Measurements from ENCODE around the gene FADS6.
A peak's percentile ranks its signal among the peaks of the same experiment; 100 is the strongest.
"Not testable (repeated sequence)": the region's sequence is repeated elsewhere in the genome, so short reads cannot be mapped to it uniquely, and the experiment has no call there.

FADS6 gene

DNA sequence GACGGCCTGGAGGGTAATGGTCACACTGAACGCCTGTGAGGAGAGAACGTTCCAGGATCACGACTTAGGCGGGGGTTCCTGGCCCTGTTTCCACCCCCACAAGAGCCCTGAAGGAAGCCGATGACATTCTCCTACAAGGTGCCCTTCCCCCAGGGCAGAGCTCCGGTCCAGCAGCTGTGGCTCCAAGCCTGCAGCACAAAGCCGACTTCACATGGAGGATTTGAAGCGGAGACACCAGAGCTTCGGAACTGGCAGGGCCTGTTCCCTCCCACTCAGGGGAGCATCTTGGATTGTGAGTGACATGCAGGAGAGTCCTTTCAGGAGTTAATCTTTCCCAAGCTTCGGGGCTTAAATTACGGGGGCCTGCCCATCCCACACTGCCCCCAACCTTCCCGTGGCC, 5.0 kb downstream of the FADS6 start:
- DNase-seq (ENCODE audit: low spot score): no peak

DNA sequence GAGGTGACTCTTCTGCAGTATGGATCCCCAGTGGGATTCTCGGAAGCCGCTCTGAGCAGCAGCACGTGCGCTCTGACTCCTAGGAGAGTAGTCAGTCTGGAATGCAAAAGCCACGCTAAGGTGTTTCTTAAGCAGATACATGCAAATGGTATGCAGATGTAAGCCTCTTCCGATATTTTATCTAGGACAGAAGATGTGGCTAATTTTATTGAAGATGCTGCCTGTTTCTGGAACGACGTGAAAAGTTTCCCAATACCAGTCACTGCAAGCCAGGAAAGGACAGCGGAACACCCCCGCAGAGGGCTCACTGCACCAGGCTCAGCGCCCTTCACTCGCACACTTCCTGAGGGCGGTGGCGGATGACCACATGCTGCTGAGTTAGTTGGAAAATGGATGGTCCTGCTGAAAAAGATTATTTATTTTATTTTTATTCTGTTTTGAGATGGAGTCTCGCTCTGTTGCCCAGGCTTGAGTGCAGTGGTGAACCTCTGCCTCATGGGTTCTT, 10.1 kb downstream of the FADS6 start:
- no peak for DNase-seq (ENCODE audit: low spot score)

DNA sequence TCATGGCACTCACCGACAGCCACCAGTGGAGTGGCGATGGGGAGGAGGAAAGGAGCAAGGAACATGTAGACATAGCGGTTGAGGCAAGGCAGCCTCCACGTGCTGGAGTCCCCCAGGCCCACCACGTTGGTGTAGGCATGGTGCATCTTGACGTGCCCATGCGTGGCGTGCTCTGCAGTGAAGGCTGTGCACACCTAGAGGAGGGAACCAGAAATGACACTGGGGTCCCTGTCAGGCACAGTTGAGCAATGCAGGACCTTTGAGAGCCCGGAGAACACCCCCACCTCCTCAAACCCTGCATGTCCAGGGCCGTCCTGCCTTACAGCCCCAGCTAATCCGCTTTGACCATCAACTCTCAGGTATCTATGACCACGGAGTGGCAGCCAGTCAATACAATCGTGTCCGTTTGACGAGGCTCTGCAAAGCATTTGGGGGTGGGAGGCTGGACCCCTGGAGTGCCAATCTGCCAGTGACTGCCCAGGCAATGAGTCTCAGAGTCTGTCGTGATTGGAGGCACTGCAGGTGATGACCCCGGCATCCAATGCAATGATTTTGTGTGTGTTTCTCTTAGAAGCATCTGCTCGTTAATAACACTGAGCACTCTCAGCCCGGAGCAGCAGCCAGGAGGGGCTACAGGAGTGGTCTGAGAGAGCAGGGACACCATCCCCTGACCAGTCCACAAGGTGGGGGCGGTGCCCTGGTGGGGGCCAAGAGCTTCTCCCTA, 10.8 kb downstream of the FADS6 start:
- DNase-seq (ENCODE audit: low spot score): no peak

DNA sequence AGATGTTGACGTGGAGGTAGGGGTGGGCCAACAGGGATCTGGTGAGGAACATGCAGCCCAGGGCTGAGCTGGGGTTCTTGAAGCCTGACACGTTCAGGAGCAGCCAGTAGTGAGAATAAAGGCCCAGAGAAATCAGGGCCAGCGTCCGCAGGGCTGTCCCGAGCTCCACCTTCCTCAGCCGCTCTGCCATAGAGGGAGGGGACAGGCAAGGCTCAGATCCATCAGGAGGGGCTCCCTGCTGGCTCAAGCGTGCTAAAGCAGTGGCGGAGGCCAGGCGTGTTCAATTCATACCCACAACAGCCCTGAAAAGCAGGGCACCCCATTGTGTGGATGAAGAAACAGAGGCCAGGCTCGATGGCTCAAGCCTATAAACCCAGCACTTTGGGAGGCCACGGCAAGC, 12.4 kb downstream of the FADS6 start:
- DNase-seq (ENCODE audit: low spot score): no peak

DNA sequence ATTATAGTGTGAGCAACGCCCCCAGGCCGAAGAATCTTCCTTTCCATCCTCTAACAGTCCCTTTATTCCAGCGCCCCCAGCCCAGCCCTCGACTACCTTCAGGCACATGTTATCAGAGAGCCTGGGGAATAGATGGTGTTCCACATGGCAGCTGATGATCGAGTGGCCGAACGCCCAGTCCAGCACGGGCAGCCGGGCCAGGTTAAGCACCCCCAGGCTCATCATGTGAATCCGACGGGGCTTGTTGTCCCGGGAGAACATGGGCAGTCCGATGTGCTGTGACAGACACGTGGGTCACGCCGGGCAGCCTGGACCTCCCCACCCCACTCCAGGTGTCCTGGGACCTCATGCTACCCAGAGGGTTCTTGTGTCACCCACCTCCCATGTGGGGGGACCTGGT, 14.1 kb downstream of the FADS6 start:
- no peak for DNase-seq (ENCODE audit: low spot score)

DNA sequence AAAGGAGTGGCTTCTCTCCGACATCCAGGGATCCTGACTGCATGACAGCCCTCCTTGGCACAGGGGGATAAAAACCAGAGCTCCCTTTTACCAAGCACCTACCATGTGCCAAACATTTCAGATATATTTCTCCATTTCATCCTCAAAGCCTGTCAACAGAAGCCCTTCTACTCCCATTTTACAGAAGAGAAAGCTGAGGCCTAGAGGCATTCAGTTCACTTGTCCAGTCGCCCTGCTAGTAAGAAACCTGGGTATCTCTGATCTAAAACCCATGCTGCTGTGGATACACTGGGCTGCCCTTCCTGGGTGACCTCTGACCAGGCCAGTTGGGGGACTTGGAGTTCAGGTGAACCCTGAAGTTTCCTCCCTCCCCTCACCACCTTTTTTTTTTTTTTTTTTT, 14.8 kb downstream of the FADS6 start:
- DNase-seq (ENCODE audit: low spot score): no peak

DNA sequence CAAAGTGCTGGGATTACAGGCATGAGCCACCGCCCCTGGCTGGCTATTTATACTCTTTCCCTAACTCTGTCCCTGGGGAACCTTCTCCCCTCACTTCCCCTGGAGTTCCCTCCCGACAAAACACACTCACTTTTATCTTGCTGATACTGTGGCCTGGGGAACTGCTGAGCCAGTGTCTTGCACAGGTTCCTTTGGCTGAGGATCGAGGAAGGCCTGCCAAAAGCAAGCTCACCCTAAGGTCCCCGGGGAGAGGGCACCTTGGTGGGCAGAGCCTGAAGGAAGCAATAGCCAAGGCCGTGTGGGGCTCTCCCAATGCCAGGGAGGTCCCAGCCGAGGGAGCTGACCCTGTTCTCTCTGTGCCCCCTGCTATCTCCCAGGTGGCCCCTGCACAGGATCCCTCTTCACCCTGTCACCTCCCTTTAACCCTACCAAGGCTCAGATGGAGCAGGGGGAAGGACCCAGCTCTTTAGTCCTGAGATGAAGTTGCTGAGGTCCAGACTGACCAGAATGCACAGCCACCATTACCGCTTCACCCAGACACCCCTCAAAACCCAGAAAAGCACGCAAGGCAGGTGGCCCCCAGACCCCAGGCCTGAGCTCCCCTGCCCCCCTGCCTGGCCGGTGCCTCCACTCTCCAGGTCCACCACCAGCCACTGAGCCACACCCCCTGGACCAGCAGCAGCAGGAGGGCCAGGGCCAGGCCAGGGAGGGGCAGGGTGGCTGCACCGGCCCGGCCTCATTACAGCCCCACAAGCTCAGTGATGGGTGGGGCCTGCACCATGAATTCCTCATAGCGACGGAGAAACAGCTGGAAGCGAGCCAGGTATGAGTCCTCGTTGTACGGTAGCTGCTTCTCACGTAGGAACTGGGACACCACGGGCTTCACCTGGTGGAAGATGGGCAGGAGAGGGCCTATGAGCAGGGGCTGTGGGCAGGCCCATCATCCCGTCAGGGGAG, 15.6 kb downstream of the FADS6 start:
- no peak for DNase-seq (ENCODE audit: low spot score)

DNA sequence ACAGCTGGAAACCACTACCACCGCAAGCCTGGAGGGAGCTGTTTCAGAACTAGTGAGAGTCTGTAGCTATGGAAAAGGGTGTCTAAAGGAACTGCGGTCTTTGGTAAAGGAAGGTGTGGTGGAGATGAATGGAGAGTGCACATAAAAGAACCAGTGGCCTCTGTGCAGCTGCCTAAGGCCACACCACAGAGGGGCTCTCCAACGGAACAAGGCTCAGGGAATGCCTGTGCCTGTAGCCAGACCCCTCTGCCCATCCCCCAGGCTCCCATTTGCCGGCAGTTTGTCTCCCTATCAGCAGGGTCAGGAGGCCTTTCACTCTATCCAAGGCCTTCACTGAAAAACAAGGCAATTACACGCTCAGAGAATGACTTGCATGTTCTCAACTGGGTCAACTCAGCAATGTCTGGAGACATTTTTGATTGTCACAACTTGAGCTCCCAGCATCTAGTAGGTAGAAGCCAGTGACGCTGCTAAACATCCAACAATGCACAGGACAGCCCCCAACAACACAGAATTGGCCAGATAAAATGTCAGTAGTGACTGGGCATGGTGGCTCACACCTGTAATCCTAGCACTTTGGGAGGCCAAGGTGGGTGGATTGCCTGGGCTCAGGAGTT, 17.3 kb downstream of the FADS6 start:
- DNase-seq (ENCODE audit: low spot score): no peak

DNA sequence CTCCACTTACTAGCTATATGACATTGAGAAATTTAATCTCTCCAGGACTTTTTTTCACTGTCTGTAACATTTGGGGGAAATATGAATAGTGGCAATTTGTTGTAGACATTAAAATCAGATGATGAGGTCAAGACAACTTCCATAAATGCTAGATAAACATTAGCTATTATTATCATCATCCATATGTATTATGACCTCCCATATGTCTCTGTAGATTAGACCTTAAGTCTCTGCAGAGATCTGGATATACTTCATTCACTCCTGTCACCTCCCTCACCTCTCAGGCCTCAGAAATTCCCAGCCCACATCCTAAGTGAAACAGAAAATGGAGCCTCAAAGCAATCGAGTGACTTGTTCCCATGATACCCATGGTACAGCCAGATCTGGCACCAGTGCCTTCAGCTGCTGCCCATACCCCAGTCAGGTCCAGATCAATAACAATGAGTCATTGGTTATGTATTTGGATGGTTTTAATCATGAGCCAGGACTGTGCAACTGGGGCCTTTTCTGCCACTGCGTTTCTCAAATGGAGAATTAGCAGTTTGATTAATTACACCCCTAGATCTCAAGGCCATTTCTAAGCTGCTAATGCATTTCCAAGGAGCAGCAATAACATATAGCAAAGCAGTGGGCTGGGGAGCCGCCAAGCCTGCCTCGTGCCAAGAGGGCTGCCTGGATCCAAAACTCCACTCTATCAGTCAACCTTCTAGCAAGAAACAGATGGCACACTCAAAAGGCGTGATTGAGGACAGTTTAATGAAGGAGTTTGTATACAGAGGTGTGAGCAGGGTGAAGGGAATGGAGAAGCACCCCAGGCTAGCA, 18.1 kb downstream of the FADS6 start:
- no peak for DNase-seq (ENCODE audit: low spot score)

DNA sequence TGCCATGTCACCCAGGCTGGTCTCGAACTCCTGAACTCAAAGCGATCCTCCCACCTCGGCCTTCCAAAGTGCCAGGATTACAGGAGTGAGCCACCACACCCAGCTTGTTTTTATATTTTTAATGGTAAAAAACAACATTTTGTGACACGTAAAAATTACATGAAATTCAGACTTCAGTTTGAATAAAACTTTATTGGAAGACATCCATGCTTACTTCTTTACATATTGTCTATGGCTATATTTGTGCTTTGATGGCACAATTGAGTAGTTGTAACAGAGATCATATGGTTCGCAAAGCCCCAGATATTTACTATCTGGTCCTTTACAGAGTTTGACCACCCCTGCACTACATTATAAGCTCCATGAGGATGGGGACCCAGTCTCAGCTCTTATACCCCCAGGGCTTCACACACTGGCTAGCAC, 18.8 kb downstream of the FADS6 start:
- no peak for DNase-seq (ENCODE audit: low spot score)

DNA sequence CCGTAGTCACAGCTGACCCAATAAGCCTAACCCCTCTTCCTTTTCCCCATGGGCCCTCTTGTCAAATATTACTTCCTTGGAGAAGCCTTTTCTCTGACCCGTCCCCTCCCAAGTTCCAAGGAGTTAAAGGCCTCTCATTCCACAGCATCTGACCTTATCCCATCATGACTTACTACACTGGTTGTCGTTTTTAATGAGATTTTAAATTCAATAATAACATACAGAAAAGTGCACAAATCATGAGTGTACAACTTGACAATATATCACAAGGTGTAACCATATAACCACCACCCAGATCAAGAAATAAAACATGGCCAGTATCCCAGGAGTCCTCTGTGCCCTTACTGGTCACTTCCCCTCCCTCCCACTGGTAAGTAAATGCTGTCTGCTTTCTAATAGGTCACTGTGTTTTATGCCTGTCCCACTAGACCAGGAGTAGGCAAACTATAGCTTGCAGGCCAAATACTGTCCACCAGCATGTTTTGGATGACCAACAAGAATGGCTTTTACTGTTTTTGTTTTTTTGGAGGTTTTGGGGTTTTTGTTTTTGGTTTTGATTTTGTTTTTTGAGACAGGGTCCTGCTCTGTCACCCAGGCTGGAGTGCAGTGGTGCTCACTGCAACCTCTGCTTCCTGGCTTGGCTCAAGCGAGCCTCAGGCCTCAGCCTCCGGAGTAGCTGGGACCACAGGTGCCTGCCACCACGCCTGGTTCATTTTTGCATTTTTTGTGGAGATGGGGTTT, 19.4 kb downstream of the FADS6 start:
- no peak for DNase-seq (ENCODE audit: low spot score)

DNA sequence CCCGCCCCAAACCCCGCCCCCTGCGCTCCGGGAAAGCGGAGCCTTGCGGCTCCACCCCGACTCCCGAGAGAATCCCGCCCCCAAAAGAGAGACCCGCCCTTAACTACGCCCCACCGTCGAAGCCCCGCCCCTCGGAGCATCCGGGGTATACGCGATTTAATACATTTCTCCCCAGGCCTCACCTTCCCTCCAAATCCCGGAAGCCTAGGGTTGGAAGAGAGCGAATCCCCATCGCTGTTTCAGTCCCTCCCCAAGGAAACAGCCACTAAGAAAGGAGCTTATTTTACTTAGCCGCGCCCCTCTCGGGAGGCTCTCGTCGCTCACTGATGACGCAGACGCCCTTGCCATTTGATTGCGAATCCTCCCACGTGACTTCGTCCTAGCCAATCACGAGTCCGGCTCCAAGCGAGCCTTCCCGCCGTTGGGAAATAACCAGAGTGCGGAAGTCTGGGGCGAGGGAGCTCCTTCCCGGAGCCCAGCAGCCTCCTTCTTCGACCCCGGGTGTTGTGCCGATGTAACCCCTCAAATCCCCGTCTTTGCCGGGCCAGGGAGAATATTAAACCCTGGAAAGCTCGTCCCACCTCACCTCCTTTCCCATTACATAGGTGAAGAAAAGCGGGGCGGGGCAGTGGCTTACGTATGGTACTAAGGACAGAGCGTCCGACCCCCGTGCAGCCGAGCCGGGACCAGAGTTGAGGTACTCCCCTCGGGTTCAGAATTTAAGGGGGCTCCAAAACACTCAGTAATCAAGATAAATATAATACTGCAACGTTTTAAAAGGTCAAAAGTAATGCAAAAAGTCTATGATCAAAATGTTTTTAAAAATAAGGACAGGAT, 20.2 kb downstream of the FADS6 start:
- DNase-seq (ENCODE audit: low spot score): peak; percentile 100

DNA sequence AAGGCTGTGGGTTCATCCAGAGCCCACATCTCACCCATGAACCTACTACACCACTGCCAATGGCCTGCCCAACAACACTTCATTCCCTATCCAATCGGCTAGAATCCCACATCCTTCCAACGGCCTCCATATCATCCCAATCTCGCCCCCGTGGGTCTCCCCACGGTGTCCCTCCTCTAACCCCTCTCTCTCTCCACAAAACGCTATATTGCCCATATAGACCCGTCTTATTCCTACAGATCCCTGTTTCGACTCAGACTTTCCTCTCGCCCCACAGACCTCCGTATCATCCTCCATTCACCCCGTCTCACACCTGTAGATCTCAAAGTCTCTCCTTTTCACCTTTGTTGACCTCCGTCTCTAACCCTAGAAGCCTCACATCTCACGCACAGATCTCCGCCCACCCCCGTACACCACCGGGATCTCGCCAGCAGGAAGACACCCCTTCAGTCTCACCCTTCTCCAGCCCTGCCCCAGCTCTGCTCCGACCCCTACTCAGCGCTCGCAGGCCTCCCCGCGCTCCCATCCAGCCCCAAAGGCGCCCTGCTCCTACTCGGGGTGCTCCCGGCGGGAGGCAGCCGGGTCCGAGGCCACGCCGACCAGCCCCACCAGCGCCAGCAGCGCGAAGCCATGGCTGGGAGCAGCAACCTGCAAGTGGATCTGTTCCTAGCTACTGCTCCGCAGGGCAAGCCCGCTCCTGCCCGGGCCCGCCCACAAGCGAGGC, 21.0 kb downstream of the FADS6 start, which contains the start of gene FDXR:
Gene FDXR (minus strand): TSS at position 682 of the 724 bp plus-strand sequence. CDS start 50 bp downstream, at position 632.
- DNase-seq (ENCODE audit: low spot score): no peak

DNA sequence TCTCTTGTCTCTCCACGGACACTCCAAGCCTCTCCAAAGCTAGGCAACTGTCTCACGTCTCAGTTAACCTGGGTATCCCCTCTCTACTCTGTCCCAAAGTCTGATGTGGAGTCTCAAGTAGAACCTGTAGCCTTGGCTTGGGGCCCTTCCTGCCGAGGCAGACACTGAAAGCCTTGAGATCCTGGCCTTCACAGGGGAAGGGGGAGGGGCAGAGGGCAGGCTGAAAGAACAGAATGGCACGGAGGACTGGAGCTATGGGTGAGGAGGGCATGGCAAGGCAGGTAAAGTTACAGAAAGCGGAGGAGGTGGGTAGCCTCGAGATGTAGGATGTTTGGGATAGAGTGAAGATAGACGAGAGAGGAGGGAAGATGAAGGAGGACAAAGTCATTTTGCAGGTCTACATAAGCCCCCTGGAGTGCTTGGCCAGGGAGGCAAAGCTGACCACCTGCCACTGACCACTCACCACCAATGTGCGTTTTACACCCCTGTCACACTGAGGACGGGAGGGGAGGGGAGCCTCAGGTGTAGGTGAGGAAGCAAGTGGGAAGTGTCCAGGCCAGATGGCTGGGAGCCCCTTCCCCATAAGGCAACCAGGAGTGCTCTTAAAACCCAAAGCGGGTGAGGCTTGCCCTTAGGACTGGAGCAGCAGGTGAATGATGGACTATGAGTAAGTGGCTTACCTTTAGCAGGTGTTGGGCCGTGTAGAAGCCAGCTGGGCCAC, 21.9 kb downstream of the FADS6 start:
- no peak for DNase-seq (ENCODE audit: low spot score)

DNA sequence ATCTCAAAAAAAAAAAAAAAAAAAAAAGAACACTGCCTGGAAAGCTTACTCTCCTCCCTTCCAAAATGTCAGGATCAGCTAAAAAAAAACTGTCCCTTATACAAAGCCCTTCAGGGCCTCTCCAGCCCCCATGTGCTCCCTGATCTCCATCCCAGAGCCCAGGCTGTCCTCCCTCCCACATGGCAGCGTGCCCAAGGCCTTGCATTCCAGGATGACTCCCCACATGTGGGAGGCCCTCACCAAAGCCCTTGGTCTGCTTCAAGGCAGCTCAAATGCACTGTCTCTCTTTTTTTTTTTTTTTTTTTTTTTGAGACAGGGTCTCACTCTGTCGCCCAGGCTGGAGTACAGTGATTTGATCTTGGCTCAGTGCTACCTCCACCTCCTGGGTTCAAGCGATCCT, 22.9 kb downstream of the FADS6 start:
- DNase-seq (ENCODE audit: low spot score): no peak

DNA sequence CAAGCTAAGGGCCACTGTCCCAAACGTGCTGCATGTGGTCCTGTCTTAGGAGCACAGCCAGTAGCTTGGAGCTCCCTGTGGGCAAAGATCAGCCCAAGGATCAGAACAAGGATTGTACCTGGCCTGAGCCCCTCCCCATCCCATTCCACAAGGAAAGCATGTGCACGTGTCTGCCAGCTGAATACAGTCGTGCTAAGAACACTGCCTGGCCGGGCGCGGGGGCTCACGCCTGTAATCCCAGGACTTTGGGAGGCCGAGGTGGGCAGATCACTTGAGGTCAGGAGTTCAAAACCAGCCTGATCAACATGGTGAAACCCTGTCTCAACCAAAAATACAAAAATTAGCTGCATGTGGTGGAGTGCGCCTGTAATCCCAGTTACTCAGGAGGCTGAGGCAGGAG, 23.4 kb downstream of the FADS6 start:
- not testable (repeated sequence) for DNase-seq (ENCODE audit: low spot score)

DNA sequence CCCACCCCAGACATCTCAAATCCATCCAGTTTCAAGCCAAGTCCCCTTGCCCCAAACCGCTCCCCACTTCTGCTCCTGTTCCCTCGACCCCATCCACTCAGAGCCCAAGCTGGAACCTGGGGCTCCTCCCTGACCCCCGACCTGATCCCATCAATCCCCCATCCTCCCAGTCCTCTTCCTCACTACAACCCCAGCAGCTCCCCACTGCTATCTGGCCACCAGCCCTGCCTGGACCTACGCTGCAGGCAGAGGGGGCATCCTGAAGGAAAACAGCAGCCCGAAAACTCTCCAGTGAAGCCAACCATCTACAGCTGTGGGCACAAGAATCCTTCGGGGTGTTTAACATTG, 24.6 kb downstream of the FADS6 start:
- DNase-seq (ENCODE audit: low spot score): no peak

DNA sequence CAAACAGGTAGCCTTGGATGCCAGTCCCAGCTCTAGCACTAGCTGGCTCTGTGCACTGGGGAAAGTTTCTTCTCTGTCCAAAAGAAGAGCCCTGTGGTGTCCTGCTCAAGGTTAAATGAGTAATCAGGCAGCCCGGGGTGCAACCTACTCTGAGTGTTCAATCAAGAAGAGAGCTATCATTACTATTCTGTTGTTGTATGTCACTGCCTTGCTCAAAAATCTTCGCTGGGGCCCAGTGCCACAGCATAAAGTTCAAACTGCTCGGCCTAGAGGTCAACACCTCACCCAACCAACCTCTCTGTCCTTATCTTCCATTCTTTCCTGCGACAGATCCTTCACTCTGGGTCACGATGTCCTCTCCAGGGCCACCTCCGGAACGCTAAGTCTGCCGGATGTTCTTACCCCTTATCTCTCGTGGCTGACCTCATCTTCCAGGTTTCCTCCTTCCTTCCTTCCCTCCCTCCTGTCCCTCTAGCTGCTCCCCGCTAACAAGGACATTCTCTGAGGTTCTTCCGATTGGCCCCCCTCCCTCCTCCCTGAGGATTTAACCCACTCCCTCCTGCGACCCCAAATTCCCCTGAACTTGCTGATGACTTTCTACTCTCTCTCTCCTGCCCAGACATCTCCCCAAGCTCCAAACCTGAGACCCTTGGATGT, 25.1 kb downstream of the FADS6 start:
- no peak for DNase-seq (ENCODE audit: low spot score)
